Measurements from ENCODE around the gene LRRTM2. TPM values are rescaled to one million over a fixed set of nuclear protein-coding genes. Genes with fewer than 3 reads are reported as not detected.

The LRRTM2 gene
- total and polyA plus RNA-seq, 2 donors (not counting 1 experiment from before 2014, with no cell fraction given) = 0.01 TPM; not detected in 1

- Histone ChIP-seq H3K27me3 (replicated peaks in 1 of 4; ENCODE audit: control extremely low read depth in 1 of 4, control insufficient read depth in 3 of 4, insufficient read depth in 4 of 4, low read length in 3 of 4) (no peaks in the 10 kb centered on the region), H3K36me3 (replicated peaks in 1 of 2; ENCODE audit: control extremely low read depth in 1 of 2, control insufficient read depth in 1 of 2, extremely low read depth in 1 of 2, insufficient read depth in 2 of 2, low read length in 1 of 2) (no peaks in the 10 kb centered on the region), H3K9ac (ENCODE audit: low read length) (no peak overlapping the region), H3K27ac (ENCODE audit: low read length in 2 of 2) (no peak overlapping the region), H3K4me3 (ENCODE audit: control extremely low read depth in 1 of 5, extremely low read depth in 1 of 5, insufficient read depth in 1 of 5, low read depth in 2 of 5, low read length in 4 of 5) (no peak overlapping the region), H2AFZ (ENCODE audit: insufficient read depth, low read depth, low read length, poor library complexity, severe bottlenecking) (no peak overlapping the region), H4K20me1 (ENCODE audit: control insufficient read depth, insufficient read depth, low read length, poor library complexity, severe bottlenecking) (peaks cover 5% of the 10 kb centered on the region), H3K4me1 (ENCODE audit: control insufficient read depth in 2 of 2, insufficient read depth in 2 of 2, low read length in 2 of 2) (no peaks in the 10 kb centered on the region), H3K9me3 (ENCODE audit: control extremely low read depth in 1 of 3, control insufficient read depth in 2 of 3, insufficient read depth in 1 of 3, low read length in 2 of 3) (no peaks in the 10 kb centered on the region), H3K79me2 (ENCODE audit: control insufficient read depth, insufficient read depth, low read length) (peaks cover 4% of the 10 kb centered on the region), H3K4me2 (replicated peaks; ENCODE audit: low read depth, low read length, poor library complexity, severe bottlenecking) (no peak overlapping the region)
- H3K9me3 Mint-ChIP-seq (ENCODE audit: insufficient read depth) = no peaks in the 10 kb centered on the region
- intact Hi-C loops (cut with micrococcal nuclease) = no loop called here
- WGBS (ENCODE audit: insufficient coverage) = 100% methylated on average over 2 of the region's 4 CpGs
- no peaks in the 10 kb centered on the region for H3K27me3 Mint-ChIP-seq
- TF ChIP-seq EZH2 (IDR thresholded peaks at IDR 0.05; ENCODE audit: borderline replicate concordance, insufficient read depth, low read depth, low read length, poor library complexity, severe bottlenecking) = no peak
- TF ChIP-seq, protein P1, sequence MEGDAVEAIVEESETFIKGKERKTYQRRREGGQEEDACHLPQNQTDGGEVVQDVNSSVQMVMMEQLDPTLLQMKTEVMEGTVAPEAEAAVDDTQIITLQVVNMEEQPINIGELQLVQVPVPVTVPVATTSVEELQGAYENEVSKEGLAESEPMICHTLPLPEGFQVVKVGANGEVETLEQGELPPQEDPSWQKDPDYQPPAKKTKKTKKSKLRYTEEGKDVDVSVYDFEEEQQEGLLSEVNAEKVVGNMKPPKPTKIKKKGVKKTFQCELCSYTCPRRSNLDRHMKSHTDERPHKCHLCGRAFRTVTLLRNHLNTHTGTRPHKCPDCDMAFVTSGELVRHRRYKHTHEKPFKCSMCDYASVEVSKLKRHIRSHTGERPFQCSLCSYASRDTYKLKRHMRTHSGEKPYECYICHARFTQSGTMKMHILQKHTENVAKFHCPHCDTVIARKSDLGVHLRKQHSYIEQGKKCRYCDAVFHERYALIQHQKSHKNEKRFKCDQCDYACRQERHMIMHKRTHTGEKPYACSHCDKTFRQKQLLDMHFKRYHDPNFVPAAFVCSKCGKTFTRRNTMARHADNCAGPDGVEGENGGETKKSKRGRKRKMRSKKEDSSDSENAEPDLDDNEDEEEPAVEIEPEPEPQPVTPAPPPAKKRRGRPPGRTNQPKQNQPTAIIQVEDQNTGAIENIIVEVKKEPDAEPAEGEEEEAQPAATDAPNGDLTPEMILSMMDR (IDR thresholded peaks at IDR 0.05) = no peak
- ChIA-PET POLR2A (no interaction called here), CTCF (no interaction called here)
- H3K27ac Mint-ChIP-seq = no peak overlapping the region
- peaks cover 13% of the 10 kb centered on the region for H3K4me1 Mint-ChIP-seq
- H3K4me3 Mint-ChIP-seq = no peak overlapping the region
- no peak for ATAC-seq (ENCODE audit: low read depth)
- no peak for DNase-seq
Observed at GRCh38 chr5:138844125-138844461, 31.0 kb downstream of the LRRTM2 start.

GRCh38 chr5:138843316-138844124 is 31.6 kb downstream of the LRRTM2 start:
- no peaks in the 10 kb centered on the region for H3K9me3 Mint-ChIP-seq (ENCODE audit: insufficient read depth)
- CTCF ChIA-PET = no interaction called here
- H3K36me3 ChIP-seq (replicated peaks in 1 of 2; ENCODE audit: control extremely low read depth in 1 of 2, control insufficient read depth in 1 of 2, extremely low read depth in 1 of 2, insufficient read depth in 2 of 2, low read length in 1 of 2) = no peaks in the 10 kb centered on the region
- no peaks in the 10 kb centered on the region for H3K9me3 ChIP-seq (ENCODE audit: control extremely low read depth in 1 of 3, control insufficient read depth in 2 of 3, insufficient read depth in 1 of 3, low read length in 2 of 3)
- POLR2A ChIA-PET = no interaction called here
- TF ChIP-seq, protein P1 (IDR thresholded peaks at IDR 0.05) = no peak
- TF ChIP-seq EZH2 (IDR thresholded peaks at IDR 0.05; ENCODE audit: borderline replicate concordance, insufficient read depth, low read depth, low read length, poor library complexity, severe bottlenecking) = no peak
- H3K79me2 ChIP-seq (ENCODE audit: control insufficient read depth, insufficient read depth, low read length) = peaks cover 4% of the 10 kb centered on the region
- H3K27ac Mint-ChIP-seq = no peak overlapping the region
- no peaks in the 10 kb centered on the region for H3K27me3 Mint-ChIP-seq
- no peak overlapping the region for H2AFZ ChIP-seq (ENCODE audit: insufficient read depth, low read depth, low read length, poor library complexity, severe bottlenecking)
- no peak overlapping the region for H3K27ac ChIP-seq (ENCODE audit: low read length in 2 of 2)
- peaks cover 11% of the 10 kb centered on the region for H3K4me1 Mint-ChIP-seq
- no peak overlapping the region for H3K4me3 Mint-ChIP-seq
- H4K20me1 ChIP-seq (ENCODE audit: control insufficient read depth, insufficient read depth, low read length, poor library complexity, severe bottlenecking) = peaks cover 5% of the 10 kb centered on the region
- no peaks in the 10 kb centered on the region for H3K4me1 ChIP-seq (ENCODE audit: control insufficient read depth in 2 of 2, insufficient read depth in 2 of 2, low read length in 2 of 2)
- no peak for DNase-seq
- no peak overlapping the region for H3K9ac ChIP-seq (ENCODE audit: low read length)
- H3K4me2 ChIP-seq (replicated peaks; ENCODE audit: low read depth, low read length, poor library complexity, severe bottlenecking) = no peak overlapping the region
- no peak for ATAC-seq (ENCODE audit: low read depth)
- intact Hi-C loops (cut with micrococcal nuclease) = no loop called here
- H3K27me3 ChIP-seq (replicated peaks in 1 of 4; ENCODE audit: control extremely low read depth in 1 of 4, control insufficient read depth in 3 of 4, insufficient read depth in 4 of 4, low read length in 3 of 4) = no peaks in the 10 kb centered on the region
- WGBS (ENCODE audit: insufficient coverage) = 100% methylated on average over 1 of the region's 2 CpGs
- H3K4me3 ChIP-seq (ENCODE audit: control extremely low read depth in 1 of 5, extremely low read depth in 1 of 5, insufficient read depth in 1 of 5, low read depth in 2 of 5, low read length in 4 of 5) = no peak overlapping the region
